A673 (cell line): ENCODE data around the gene AATK. TPM values are rescaled to one million over a fixed set of nuclear protein-coding genes. Genes with fewer than 3 reads are reported as not detected.
"Not testable (repeated sequence)": the region's sequence is repeated elsewhere in the genome, so short reads cannot be mapped to it uniquely, and the experiment has no call there.

Source experiments
- BruUV-seq: library from RNA; stranded (reverse); fragments of 400-500 nt; replicated peaks from 2 replicates; lab custom pipeline; 2021; lab: Mats Ljungman, UMichigan
- CTCF ChIA-PET: fragments of 300-600 bp; sonication (Branson Sonifier 250); formaldehyde crosslinking; loops from one replicate; lab custom pipeline; 2022; ENCODE audit warnings: antibody characterized with exemption; lab: Charles Lee
- POLR2A ChIA-PET: fragments of 300-600 bp; sonication (Branson Sonifier 250); formaldehyde crosslinking; loops from one replicate; lab custom pipeline; 2022; ENCODE audit warnings: antibody characterized with exemption; ENCODE audit not compliant: low non-redundant PET; lab: Charles Lee
- DNase-seq: peaks from one replicate; pipeline ENCODE4 v3.0.0-alpha.2; 2015; ENCODE audit warnings: low spot score
- H3K27ac ChIP-seq: fragments of 200-600 bp; sonication (generic); 2 replicates; pipeline ENCODE4 v1.5.1; 2016; ENCODE audit warnings: mixed run types, low read depth, mild to moderate bottlenecking, mixed read lengths, antibody characterized with exemption, low read length; ENCODE audit not compliant: poor library complexity, severe bottlenecking
- H3K27me3 ChIP-seq: fragments of 200-600 bp; sonication (generic); replicated peaks from 2 replicates; pipeline ENCODE4 v1.6.1; 2017; ENCODE audit warnings: mixed run types, low read depth, mild to moderate bottlenecking, mixed read lengths, antibody characterized with exemption, low read length; ENCODE audit not compliant: insufficient read depth, poor library complexity
- H3K36me3 ChIP-seq: fragments of 200-600 bp; sonication (generic); 2 replicates; pipeline ENCODE4 v1.6.1; 2016; ENCODE audit warnings: mixed run types, mild to moderate bottlenecking, mixed read lengths, antibody characterized with exemption, low read length; ENCODE audit not compliant: insufficient read depth, poor library complexity, severe bottlenecking
- H3K4me1 ChIP-seq: fragments of 200-600 bp; sonication (generic); 2 replicates; pipeline ENCODE4 v1.6.1; 2017; ENCODE audit warnings: mixed run types, mild to moderate bottlenecking, mixed read lengths, antibody characterized with exemption, low read length; ENCODE audit not compliant: insufficient read depth, poor library complexity, severe bottlenecking
- H3K4me3 ChIP-seq: fragments of 200-600 bp; sonication (generic); 2 replicates; pipeline ENCODE4 v1.5.1; 2016; ENCODE audit warnings: low read depth, mixed run types, mild to moderate bottlenecking, mixed read lengths, low read length; ENCODE audit not compliant: poor library complexity, severe bottlenecking
- H3K9me3 ChIP-seq: fragments of 200-600 bp; sonication (generic); 2 replicates; pipeline ENCODE4 v1.6.1; 2016; ENCODE audit warnings: mixed run types, low read depth, mild to moderate bottlenecking, mixed read lengths, antibody characterized with exemption, low read length; ENCODE audit not compliant: poor library complexity, severe bottlenecking
- EZH2 ChIP-seq: fragments of 200-600 bp; sonication (generic); IDR thresholded peaks from 2 replicates; pipeline ENCODE4 v1.6.1; 2017; ENCODE audit warnings: borderline replicate concordance, low read depth, mild to moderate bottlenecking, mixed read lengths, antibody characterized with exemption, low read length; ENCODE audit not compliant: poor library complexity, severe bottlenecking
- intact Hi-C: fragments of 100-400 bp; cut with micrococcal nuclease; formaldehyde crosslinking; loops from one replicate; pipeline ENCODE4 v1.10.0; 2022; ENCODE audit not compliant: unreplicated experiment
- total RNA-seq: library from RNA; stranded (reverse); gene quantifications from 2 replicates; pipeline ENCODE4 v1.2.3, GENCODE V29; 2021
- TF ChIP-seq, protein P1 (sequence below): fragments of 300-800, 200-600 bp; sonication (generic); conservative IDR thresholded peaks from 2 replicates; pipeline ENCODE4 v1.5.1; 2017; ENCODE audit warnings: low read depth, mild to moderate bottlenecking, antibody characterized with exemption, low read length, moderate library complexity, mixed read lengths

Gene AATK
- total RNA-seq, 1 experiment from 2014 or later: 0.90 TPM

DNA sequence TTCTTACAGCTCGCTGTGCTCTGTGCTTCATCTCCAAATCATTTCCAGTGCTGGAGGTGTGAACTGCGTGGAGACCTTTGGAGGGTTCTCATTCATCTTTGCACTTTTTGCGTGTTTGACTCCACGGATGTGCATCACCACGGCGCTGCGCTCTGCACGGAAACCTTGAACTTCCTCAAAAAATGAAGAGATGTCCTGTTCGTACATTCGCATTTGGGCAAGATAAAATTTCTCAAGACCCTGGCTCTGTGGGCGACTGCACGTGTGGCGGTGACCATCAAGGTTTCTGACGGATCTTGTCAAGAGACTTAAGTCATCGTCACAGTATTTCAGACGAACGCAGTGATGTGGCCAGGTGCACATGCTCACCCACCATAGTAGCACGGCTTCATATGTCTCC, 11.1 kb downstream of the AATK start:
- TF ChIP-seq, protein P1, sequence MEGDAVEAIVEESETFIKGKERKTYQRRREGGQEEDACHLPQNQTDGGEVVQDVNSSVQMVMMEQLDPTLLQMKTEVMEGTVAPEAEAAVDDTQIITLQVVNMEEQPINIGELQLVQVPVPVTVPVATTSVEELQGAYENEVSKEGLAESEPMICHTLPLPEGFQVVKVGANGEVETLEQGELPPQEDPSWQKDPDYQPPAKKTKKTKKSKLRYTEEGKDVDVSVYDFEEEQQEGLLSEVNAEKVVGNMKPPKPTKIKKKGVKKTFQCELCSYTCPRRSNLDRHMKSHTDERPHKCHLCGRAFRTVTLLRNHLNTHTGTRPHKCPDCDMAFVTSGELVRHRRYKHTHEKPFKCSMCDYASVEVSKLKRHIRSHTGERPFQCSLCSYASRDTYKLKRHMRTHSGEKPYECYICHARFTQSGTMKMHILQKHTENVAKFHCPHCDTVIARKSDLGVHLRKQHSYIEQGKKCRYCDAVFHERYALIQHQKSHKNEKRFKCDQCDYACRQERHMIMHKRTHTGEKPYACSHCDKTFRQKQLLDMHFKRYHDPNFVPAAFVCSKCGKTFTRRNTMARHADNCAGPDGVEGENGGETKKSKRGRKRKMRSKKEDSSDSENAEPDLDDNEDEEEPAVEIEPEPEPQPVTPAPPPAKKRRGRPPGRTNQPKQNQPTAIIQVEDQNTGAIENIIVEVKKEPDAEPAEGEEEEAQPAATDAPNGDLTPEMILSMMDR: no peak
- no peak for TF ChIP-seq EZH2
- POLR2A ChIA-PET: no interaction called here
- no TSS peak for BruUV-seq
- DNase-seq: no peak
- no peaks in the 10 kb centered on the region for H3K9me3 ChIP-seq
- no peaks in the 10 kb centered on the region for H3K27me3 ChIP-seq
- no peaks in the 10 kb centered on the region for H3K36me3 ChIP-seq
- H3K4me1 ChIP-seq: peaks cover 11% of the 10 kb centered on the region
- no peak overlapping the region for H3K27ac ChIP-seq
- no peak overlapping the region for H3K4me3 ChIP-seq
- intact Hi-C loops: no loop called here
- CTCF ChIA-PET: no interaction called here

DNA sequence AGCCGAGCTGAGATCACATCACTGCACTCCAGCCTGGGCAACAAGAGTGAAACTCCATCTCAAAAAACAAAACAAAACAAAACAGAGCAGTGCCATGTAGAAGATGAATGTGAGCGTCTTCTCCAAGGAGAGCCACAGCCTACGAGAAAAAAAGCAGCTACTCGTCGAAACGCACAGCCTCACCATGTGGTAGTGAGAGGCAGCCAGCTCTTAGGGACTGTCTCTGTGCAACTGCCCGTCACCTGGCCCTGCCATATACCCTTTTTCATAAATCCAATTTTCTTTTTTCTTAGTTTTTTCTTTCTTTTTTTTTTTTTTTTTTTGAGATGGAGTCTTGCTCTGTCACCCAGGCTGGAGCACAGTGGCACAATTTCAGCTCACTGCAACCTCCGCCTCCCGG, 12.0 kb downstream of the AATK start:
- intact Hi-C loops, CTCF ChIA-PET, H3K27me3 ChIP-seq, H3K36me3 ChIP-seq, BruUV-seq, POLR2A ChIA-PET, DNase-seq, H3K9me3 ChIP-seq, H3K4me3 ChIP-seq: not testable (repeated sequence)
- H3K4me1 ChIP-seq: peaks cover 11% of the 10 kb centered on the region
- H3K27ac ChIP-seq: peak overlapping the region; percentile 54

DNA sequence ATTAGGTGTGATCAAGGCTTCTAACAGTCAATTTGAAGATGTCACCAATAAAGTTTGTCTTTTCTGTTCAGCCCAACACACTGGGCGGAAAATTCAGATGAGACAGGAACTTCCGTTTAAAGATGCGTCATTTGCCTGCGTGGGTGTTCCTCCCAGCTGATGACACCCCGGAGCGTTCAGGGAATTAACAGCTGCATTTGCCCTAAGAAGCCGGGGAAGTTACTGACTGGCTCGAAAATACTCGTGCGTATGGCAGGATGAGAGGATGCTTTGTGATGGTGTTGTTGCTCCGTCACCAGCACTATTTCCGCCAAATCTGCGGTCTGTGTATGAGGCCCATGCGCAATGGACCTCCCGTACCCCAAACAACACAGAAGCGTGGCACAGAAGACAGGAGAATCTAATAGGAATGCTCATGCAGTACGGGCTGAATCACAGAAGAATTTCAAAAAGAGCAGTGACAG, 12.6 kb downstream of the AATK start:
- TF ChIP-seq EZH2: no peak
- TF ChIP-seq, protein P1: no peak
- intact Hi-C loops: no loop called here
- Histone ChIP-seq H3K4me1 (peaks cover 11% of the 10 kb centered on the region), H3K36me3 (no peaks in the 10 kb centered on the region), H3K9me3 (no peaks in the 10 kb centered on the region), H3K27ac (peak overlapping the region; percentile 54), H3K4me3 (no peak overlapping the region), H3K27me3 (no peaks in the 10 kb centered on the region)
- ChIA-PET CTCF (no interaction called here), POLR2A (no interaction called here)
- DNase-seq: peak; percentile 94
- no TSS peak for BruUV-seq

DNA sequence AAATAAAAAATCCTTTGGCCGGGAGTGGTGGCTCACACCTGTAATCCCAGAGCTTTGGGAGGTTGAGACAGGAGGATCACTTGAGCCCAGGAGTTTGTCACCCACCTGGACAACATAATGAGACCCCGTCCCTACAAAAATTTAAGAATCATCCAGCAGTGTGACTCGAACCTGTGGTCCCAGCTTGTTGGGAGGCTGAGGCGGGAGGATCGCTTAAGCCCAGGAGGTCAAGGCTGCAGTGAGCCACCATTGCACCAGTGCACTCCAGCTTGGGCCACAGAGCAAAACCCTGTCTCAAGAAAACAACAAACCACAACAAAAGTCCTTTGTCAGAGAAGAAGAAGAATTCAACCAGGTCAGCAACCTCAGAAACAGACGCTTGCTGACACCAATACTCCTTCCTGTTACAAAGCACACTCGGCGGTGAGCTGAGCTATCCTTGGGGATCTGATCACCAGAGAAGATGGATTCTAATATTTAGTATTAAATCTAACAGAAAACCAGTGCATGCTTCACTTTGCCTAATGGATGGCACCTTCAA, 13.7 kb downstream of the AATK start:
- CTCF ChIA-PET: interaction anchor here (0.5 to 0.7 kb wide), 2 partner anchors 24 to 845 kb away, joined by 4 to 8 read pairs; no protein-coding TSS in a partner anchor
- POLR2A ChIA-PET: no interaction called here
- no peaks in the 10 kb centered on the region for H3K27me3 ChIP-seq
- no TSS peak for BruUV-seq
- H3K4me1 ChIP-seq: peaks cover 11% of the 10 kb centered on the region
- H3K9me3 ChIP-seq: no peaks in the 10 kb centered on the region
- intact Hi-C loops: no loop called here
- TF ChIP-seq, protein P1: no peak
- no peak for TF ChIP-seq EZH2
- no peak overlapping the region for H3K4me3 ChIP-seq
- H3K36me3 ChIP-seq: no peaks in the 10 kb centered on the region
- no peak for DNase-seq
- H3K27ac ChIP-seq: no peak overlapping the region
